WTC11 (cell line): Measurements from ENCODE around the gene EPN1. TPM values are rescaled to one million over a fixed set of nuclear protein-coding genes. Genes with fewer than 3 reads are reported as not detected.

Source experiments
- ATAC-seq: fragments of 200-7000 bp; cut with Tn5 transposase; 2 replicates; pipeline ENCODE4 v1.10.0; 2021; ENCODE audit warnings: mild to moderate bottlenecking, moderate library complexity
- CTCF ChIA-PET: fragments of 300-600 bp; sonication (Branson Sonifier 250); formaldehyde crosslinking; loops from one replicate; lab custom pipeline; 2021; ENCODE audit warnings: antibody characterized with exemption; lab: Charles Lee
- POLR2A ChIA-PET: fragments of 350-600 bp; sonication (Branson Sonifier 250); formaldehyde crosslinking; loops from one replicate; lab custom pipeline; 2021; ENCODE audit warnings: antibody characterized with exemption; lab: Charles Lee
- DNase-seq: peaks from one replicate; pipeline ENCODE4 v3.0.0; 2021; ENCODE audit warnings: low spot score
- H3K27ac Mint-ChIP-seq: 2 replicates; pipeline ENCODE4 v1.8.0; 2021; ENCODE audit warnings: mixed read lengths
- H3K27me3 Mint-ChIP-seq: 2 replicates; pipeline ENCODE4 v1.8.0; 2021; ENCODE audit warnings: low read depth, mild to moderate bottlenecking, moderate library complexity, mixed read lengths
- H3K36me3 Mint-ChIP-seq: 2 replicates; pipeline ENCODE4 v1.8.0; 2021; ENCODE audit warnings: mixed read lengths
- H3K4me1 Mint-ChIP-seq: 2 replicates; pipeline ENCODE4 v1.8.0; 2022; ENCODE audit warnings: mixed read lengths
- H3K4me3 Mint-ChIP-seq: 2 replicates; pipeline ENCODE4 v1.8.0; 2021; ENCODE audit warnings: mild to moderate bottlenecking, moderate library complexity, mixed read lengths
- H3K9me3 Mint-ChIP-seq: 2 replicates; pipeline ENCODE4 v1.8.0; 2021; ENCODE audit warnings: mixed read lengths
- EMX1 ChIP-seq: fragments of 250-450 bp; sonication (Bioruptor Pico); IDR thresholded peaks from 2 replicates; pipeline ENCODE4 v1.8.0; 2021; ENCODE audit warnings: mild to moderate bottlenecking
- GRHL2 ChIP-seq: fragments of 250-450 bp; sonication (Bioruptor Pico); IDR thresholded peaks from 2 replicates; pipeline ENCODE4 v1.8.0; 2022; ENCODE audit warnings: mild to moderate bottlenecking, moderate library complexity; ENCODE audit not compliant: insufficient replicate concordance, severe bottlenecking
- HMGA2 ChIP-seq: fragments of 250-450 bp; sonication (Bioruptor Pico); IDR thresholded peaks from 2 replicates; pipeline ENCODE4 v1.4.0; 2021; ENCODE audit warnings: mild to moderate bottlenecking, moderate library complexity
- NFATC4 ChIP-seq: fragments of 250-450 bp; sonication (Bioruptor Pico); IDR thresholded peaks from 2 replicates; pipeline ENCODE4 v1.9.0; 2021; ENCODE audit warnings: mild to moderate bottlenecking
- NR1H2 ChIP-seq: sonication (generic); formaldehyde crosslinking; IDR thresholded peaks from 2 replicates; pipeline ENCODE4 v1.9.0; 2021; ENCODE audit warnings: mild to moderate bottlenecking, moderate library complexity, missing genetic modification reagents
- OVOL2 ChIP-seq: fragments of 250-450 bp; sonication (Bioruptor Pico); IDR thresholded peaks from 2 replicates; pipeline ENCODE4 v1.9.0; 2021; ENCODE audit warnings: mild to moderate bottlenecking, borderline replicate concordance
- SMAD3 ChIP-seq: sonication (generic); formaldehyde crosslinking; IDR thresholded peaks from 2 replicates; pipeline ENCODE4 v1.8.0; 2022; ENCODE audit warnings: missing genetic modification reagents, mild to moderate bottlenecking, borderline replicate concordance
- SMAD4 ChIP-seq: sonication (generic); formaldehyde crosslinking; IDR thresholded peaks from 2 replicates; pipeline ENCODE4 v1.8.0; 2022; ENCODE audit warnings: mild to moderate bottlenecking, missing genetic modification reagents
- TEAD4 ChIP-seq: sonication (generic); formaldehyde crosslinking; IDR thresholded peaks from 2 replicates; pipeline ENCODE4 v1.8.0; 2022; ENCODE audit warnings: mild to moderate bottlenecking, missing genetic modification reagents
- ZNF219 ChIP-seq: sonication (generic); formaldehyde crosslinking; IDR thresholded peaks from 2 replicates; pipeline ENCODE4 v1.8.0; 2023; ENCODE audit warnings: missing genetic modification reagents, mild to moderate bottlenecking, borderline replicate concordance
- ZNF232 ChIP-seq: sonication (generic); formaldehyde crosslinking; IDR thresholded peaks from 2 replicates; pipeline ENCODE4 v1.8.0; 2022; ENCODE audit warnings: mild to moderate bottlenecking, missing genetic modification reagents
- ZNF671 ChIP-seq: fragments of 250-450 bp; sonication (Bioruptor Pico); IDR thresholded peaks from 2 replicates; pipeline ENCODE4 v1.8.0; 2021; ENCODE audit warnings: mild to moderate bottlenecking
- total RNA-seq: library from RNA; stranded (reverse); gene quantifications from 3 replicates; pipeline ENCODE4 v1.2.3, GENCODE V29; 2021
- TF ChIP-seq, protein P1 (sequence below): sonication (generic); formaldehyde crosslinking; IDR thresholded peaks from 2 replicates; pipeline ENCODE4 v1.8.1; 2023; ENCODE audit warnings: mild to moderate bottlenecking, missing genetic modification reagents, moderate library complexity
- TF ChIP-seq, protein P2 (sequence below): sonication (generic); formaldehyde crosslinking; IDR thresholded peaks from 2 replicates; pipeline ENCODE4 v1.8.0; 2022; ENCODE audit warnings: mild to moderate bottlenecking, missing genetic modification reagents
- TF ChIP-seq, protein P3 (sequence below): fragments of 250-450 bp; sonication (Bioruptor Pico); IDR thresholded peaks from 2 replicates; pipeline ENCODE4 v2.1.2; 2022; ENCODE audit warnings: mild to moderate bottlenecking, moderate library complexity
- TF ChIP-seq, protein P4 (sequence below): sonication (generic); formaldehyde crosslinking; IDR thresholded peaks from 2 replicates; pipeline ENCODE4 v1.8.1; 2022; ENCODE audit warnings: low read depth, mild to moderate bottlenecking, moderate library complexity, missing genetic modification reagents, borderline replicate concordance
- TF ChIP-seq, protein P5 (sequence below): fragments of 250-450 bp; sonication (Bioruptor Pico); IDR thresholded peaks from 2 replicates; pipeline ENCODE4 v1.9.0; 2021; ENCODE audit warnings: mild to moderate bottlenecking
- TF ChIP-seq, protein P6 (sequence below): sonication (generic); formaldehyde crosslinking; IDR thresholded peaks from 2 replicates; pipeline ENCODE4 v1.8.0; 2023; ENCODE audit warnings: missing genetic modification reagents
- TF ChIP-seq, protein P7 (sequence below): sonication (generic); formaldehyde crosslinking; IDR thresholded peaks from 2 replicates; pipeline ENCODE4 v1.8.0; 2022; ENCODE audit warnings: mild to moderate bottlenecking, missing genetic modification reagents
- TF ChIP-seq, protein P8 (sequence below): sonication (generic); formaldehyde crosslinking; IDR thresholded peaks from 2 replicates; pipeline ENCODE4 v1.8.1; 2022; ENCODE audit warnings: mild to moderate bottlenecking, missing genetic modification reagents, moderate library complexity, borderline replicate concordance
- TF ChIP-seq, protein P9 (sequence below): sonication (generic); formaldehyde crosslinking; IDR thresholded peaks from 2 replicates; pipeline ENCODE4 v1.8.0; 2023; ENCODE audit warnings: mild to moderate bottlenecking, missing genetic modification reagents

The EPN1 gene
- total RNA-seq, 1 experiment from 2014 or later = 234 TPM

DNA sequence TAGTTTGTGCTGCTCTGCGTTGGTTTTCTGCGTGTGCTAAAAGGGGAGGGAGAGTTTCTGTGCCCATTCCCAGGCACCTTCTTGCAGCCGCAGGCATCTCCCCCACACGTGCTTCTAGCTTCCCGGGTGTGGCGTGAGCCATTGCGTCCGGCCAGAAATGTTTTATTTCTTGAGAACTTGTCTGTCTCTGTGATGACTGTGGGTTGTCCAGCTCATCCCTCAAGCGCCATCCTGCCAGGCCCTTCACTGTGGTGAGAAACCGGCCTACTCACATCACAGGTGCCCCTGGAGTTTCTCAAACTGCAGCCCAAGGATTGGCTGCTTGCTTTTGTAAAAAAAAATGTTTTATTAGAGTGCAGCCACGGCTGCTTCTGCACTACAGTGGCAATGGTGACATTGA lies 24.2 kb downstream of the EPN1 start:
- CTCF ChIA-PET = no interaction called here
- DNase-seq = no peak
- Mint-ChIP-seq H3K27ac (no peak overlapping the region), H3K4me3 (no peak overlapping the region), H3K4me1 (no peaks in the 10 kb centered on the region)
- TF ChIP-seq SMAD3 (CRISPR knock-in tag) = no peak
- no peak for TF ChIP-seq OVOL2
- TF ChIP-seq SMAD4 (CRISPR knock-in tag) = no peak
- TF ChIP-seq, protein P1, sequence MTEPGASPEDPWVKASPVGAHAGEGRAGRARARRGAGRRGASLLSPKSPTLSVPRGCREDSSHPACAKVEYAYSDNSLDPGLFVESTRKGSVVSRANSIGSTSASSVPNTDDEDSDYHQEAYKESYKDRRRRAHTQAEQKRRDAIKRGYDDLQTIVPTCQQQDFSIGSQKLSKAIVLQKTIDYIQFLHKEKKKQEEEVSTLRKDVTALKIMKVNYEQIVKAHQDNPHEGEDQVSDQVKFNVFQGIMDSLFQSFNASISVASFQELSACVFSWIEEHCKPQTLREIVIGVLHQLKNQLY (CRISPR knock-in tag) = no peak
- TF ChIP-seq, protein P2, sequence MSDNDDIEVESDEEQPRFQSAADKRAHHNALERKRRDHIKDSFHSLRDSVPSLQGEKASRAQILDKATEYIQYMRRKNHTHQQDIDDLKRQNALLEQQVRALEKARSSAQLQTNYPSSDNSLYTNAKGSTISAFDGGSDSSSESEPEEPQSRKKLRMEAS (CRISPR knock-in tag) = no peak
- TF ChIP-seq NR1H2 (CRISPR knock-in tag) = no peak
- no peak for TF ChIP-seq HMGA2 (CRISPR knock-in tag)
- TF ChIP-seq, protein P3, sequence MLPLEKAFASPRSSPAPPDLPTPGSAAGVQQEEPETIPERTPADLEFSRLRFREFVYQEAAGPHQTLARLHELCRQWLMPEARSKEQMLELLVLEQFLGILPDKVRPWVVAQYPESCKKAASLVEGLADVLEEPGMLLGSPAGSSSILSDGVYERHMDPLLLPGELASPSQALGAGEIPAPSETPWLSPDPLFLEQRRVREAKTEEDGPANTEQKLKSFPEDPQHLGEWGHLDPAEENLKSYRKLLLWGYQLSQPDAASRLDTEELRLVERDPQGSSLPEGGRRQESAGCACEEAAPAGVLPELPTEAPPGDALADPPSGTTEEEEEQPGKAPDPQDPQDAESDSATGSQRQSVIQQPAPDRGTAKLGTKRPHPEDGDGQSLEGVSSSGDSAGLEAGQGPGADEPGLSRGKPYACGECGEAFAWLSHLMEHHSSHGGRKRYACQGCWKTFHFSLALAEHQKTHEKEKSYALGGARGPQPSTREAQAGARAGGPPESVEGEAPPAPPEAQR (CRISPR knock-in tag) = no peak
- TF ChIP-seq, protein P4, sequence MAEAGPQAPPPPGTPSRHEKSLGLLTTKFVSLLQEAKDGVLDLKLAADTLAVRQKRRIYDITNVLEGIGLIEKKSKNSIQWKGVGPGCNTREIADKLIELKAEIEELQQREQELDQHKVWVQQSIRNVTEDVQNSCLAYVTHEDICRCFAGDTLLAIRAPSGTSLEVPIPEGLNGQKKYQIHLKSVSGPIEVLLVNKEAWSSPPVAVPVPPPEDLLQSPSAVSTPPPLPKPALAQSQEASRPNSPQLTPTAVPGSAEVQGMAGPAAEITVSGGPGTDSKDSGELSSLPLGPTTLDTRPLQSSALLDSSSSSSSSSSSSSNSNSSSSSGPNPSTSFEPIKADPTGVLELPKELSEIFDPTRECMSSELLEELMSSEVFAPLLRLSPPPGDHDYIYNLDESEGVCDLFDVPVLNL = no peak
- TF ChIP-seq, protein P5, sequence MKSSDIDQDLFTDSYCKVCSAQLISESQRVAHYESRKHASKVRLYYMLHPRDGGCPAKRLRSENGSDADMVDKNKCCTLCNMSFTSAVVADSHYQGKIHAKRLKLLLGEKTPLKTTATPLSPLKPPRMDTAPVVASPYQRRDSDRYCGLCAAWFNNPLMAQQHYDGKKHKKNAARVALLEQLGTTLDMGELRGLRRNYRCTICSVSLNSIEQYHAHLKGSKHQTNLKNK (CRISPR knock-in tag) = no peak
- TF ChIP-seq, protein P6, sequence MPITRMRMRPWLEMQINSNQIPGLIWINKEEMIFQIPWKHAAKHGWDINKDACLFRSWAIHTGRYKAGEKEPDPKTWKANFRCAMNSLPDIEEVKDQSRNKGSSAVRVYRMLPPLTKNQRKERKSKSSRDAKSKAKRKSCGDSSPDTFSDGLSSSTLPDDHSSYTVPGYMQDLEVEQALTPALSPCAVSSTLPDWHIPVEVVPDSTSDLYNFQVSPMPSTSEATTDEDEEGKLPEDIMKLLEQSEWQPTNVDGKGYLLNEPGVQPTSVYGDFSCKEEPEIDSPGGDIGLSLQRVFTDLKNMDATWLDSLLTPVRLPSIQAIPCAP (CRISPR knock-in tag) = no peak
- no peak for TF ChIP-seq ZNF219 (CRISPR knock-in tag)
- TF ChIP-seq NFATC4 (CRISPR knock-in tag) = no peak
- TF ChIP-seq, all 79 proteins: peak for 0
- Mint-ChIP-seq H3K9me3 (no peaks in the 10 kb centered on the region; the same call in 1 of the 2 replicates), H3K27me3 (no peaks in the 10 kb centered on the region; the same call in 1 of the 2 replicates), H3K36me3 (peaks cover 35% of the 10 kb centered on the region)
- POLR2A ChIA-PET = no interaction called here
- no peak for ATAC-seq

DNA sequence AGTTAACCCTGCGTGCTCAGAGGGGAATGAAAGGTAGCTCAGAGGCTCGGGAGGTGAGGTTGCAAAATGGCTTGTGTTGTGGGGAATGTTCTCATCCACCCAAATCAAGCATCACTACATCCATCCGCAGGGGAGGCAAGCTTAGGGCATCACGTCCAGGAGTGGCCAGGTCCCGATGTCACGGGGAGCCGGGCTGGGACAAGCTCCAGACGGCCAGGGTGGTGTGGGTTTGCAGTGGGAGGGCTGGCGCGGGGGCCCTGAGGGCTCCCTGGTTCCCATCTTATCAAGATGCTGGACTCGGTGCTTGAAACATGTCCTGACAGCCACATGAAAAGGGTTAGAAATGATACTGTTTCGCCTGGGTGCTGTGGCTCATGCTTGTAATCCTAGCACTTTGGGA lies 25.8 kb downstream of the EPN1 start:
- Mint-ChIP-seq H3K27ac (no peak overlapping the region), H3K9me3 (peaks cover 13% of the 10 kb centered on the region), H3K36me3 (peaks cover 46% of the 10 kb centered on the region), H3K4me3 (no peak overlapping the region), H3K27me3 (peaks cover 3% of the 10 kb centered on the region; the same call in 1 of the 2 replicates), H3K4me1 (no peaks in the 10 kb centered on the region)
- ChIA-PET POLR2A (no interaction called here), CTCF (interaction anchor here (1.3 kb wide), 1 partner anchor 29 kb away, joined by 3 read pairs; no protein-coding TSS in a partner anchor)
- ATAC-seq (no peak), DNase-seq (no peak)
- TF ChIP-seq, protein P7, sequence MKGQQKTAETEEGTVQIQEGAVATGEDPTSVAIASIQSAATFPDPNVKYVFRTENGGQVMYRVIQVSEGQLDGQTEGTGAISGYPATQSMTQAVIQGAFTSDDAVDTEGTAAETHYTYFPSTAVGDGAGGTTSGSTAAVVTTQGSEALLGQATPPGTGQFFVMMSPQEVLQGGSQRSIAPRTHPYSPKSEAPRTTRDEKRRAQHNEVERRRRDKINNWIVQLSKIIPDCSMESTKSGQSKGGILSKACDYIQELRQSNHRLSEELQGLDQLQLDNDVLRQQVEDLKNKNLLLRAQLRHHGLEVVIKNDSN (CRISPR knock-in tag) = no peak
- TF ChIP-seq SMAD4 (CRISPR knock-in tag) = no peak

DNA sequence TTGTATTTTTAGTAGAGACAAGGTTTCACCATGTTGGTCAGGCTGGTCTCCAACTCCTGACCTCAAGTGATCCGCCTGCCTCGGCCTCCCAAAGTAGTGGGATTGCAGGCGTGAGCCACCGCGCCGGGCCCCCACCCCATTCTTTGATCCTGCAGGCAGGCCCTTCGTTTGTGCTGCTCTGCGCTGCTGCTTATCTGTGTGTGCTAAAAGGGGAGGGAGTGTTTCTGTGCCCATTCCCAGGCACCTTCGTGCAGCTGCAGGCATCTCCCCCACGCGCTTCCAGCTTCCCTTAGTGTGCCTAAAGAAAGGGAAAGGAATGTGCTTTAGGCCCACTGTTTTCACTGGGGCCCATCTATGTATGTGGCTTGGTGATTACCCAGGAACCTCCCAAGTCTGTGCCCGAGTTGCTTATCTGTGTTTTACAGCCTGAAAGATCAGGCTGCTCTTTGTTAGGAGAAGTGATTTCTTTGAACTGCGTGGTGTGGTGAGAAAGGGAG lies 27.2 kb downstream of the EPN1 start:
- no peak for DNase-seq
- POLR2A ChIA-PET = interaction anchor here (0.6 kb wide), 1 partner anchor 132 kb away, joined by 4 read pairs; no protein-coding TSS in a partner anchor
- Mint-ChIP-seq H3K4me3 (no peak overlapping the region), H3K27me3 (peaks cover 3% of the 10 kb centered on the region; the same call in 1 of the 2 replicates), H3K27ac (no peak overlapping the region), H3K4me1 (no peaks in the 10 kb centered on the region), H3K36me3 (peaks cover 42% of the 10 kb centered on the region), H3K9me3 (peaks cover 13% of the 10 kb centered on the region)
- no peak for ATAC-seq
- CTCF ChIA-PET = interaction anchor here (1.3 kb wide), 2 partner anchors 30 to 364 kb away, joined by 3 to 5 read pairs; no protein-coding TSS in a partner anchor
- no peak for TF ChIP-seq SMAD3 (CRISPR knock-in tag)
- TF ChIP-seq GRHL2 (CRISPR knock-in tag) = no peak
- TF ChIP-seq, protein P6 (CRISPR knock-in tag) = no peak
- TF ChIP-seq, protein P8, sequence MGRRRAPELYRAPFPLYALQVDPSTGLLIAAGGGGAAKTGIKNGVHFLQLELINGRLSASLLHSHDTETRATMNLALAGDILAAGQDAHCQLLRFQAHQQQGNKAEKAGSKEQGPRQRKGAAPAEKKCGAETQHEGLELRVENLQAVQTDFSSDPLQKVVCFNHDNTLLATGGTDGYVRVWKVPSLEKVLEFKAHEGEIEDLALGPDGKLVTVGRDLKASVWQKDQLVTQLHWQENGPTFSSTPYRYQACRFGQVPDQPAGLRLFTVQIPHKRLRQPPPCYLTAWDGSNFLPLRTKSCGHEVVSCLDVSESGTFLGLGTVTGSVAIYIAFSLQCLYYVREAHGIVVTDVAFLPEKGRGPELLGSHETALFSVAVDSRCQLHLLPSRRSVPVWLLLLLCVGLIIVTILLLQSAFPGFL (CRISPR knock-in tag) = no peak
- no peak for TF ChIP-seq EMX1 (CRISPR knock-in tag)
- TF ChIP-seq, protein P9, sequence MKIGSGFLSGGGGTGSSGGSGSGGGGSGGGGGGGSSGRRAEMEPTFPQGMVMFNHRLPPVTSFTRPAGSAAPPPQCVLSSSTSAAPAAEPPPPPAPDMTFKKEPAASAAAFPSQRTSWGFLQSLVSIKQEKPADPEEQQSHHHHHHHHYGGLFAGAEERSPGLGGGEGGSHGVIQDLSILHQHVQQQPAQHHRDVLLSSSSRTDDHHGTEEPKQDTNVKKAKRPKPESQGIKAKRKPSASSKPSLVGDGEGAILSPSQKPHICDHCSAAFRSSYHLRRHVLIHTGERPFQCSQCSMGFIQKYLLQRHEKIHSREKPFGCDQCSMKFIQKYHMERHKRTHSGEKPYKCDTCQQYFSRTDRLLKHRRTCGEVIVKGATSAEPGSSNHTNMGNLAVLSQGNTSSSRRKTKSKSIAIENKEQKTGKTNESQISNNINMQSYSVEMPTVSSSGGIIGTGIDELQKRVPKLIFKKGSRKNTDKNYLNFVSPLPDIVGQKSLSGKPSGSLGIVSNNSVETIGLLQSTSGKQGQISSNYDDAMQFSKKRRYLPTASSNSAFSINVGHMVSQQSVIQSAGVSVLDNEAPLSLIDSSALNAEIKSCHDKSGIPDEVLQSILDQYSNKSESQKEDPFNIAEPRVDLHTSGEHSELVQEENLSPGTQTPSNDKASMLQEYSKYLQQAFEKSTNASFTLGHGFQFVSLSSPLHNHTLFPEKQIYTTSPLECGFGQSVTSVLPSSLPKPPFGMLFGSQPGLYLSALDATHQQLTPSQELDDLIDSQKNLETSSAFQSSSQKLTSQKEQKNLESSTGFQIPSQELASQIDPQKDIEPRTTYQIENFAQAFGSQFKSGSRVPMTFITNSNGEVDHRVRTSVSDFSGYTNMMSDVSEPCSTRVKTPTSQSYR (CRISPR knock-in tag) = no peak
- TF ChIP-seq TEAD4 (CRISPR knock-in tag) = no peak
- no peak for TF ChIP-seq NR1H2 (CRISPR knock-in tag)
- TF ChIP-seq ZNF232 (CRISPR knock-in tag) = no peak
- no peak for TF ChIP-seq ZNF671 (CRISPR knock-in tag)
